HG02759 (cell line): ENCODE data around the gene COPS2.
"Not testable (repeated sequence)": the region's sequence is repeated elsewhere in the genome, so short reads cannot be mapped to it uniquely, and the experiment has no call there.

Experiments
- ATAC-seq: cut with Tn5 transposase; IDR thresholded peaks from one replicate; pipeline ENCODE4 v1.9.1; 2021; ENCODE audit warnings: mild to moderate bottlenecking, moderate library complexity; ENCODE audit not compliant: unreplicated experiment

Gene COPS2

DNA sequence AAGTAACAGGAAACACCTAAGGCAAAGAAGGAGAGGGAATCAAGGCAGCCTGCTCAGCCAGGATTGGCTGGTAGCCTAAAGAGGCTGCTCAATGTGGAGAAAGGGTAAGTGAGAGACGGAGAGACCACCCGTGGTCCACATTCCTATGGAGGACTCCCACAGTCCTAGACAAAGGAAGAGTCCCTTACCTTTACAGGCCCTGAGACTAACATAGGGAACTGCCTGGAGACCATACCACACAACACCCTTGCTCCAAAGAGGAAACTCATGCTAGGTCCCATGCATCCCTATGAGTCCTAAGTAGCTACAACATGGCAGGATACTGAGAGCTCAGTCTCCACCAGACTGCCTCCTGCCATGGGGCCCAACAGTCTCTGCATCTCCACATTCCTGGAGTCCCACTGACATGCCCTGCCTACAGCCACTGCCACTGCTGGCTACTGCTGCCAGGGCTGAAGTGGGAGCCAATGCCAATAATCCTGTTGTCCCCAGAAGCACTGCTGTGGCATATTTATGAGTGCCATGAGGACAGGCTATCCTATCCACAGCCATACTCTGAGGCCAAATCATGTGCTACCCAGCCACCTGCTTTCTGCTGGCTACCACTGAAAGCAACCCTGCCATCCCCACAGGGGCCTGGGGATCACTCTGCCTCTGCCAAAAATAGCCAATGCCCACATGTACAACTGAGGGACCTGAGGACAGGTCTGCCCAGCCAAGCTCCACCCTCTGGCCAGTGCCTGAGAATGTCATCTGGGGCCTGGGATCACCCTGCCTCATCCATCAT, 45.0 kb downstream of the COPS2 start:
- ATAC-seq = no peak

DNA sequence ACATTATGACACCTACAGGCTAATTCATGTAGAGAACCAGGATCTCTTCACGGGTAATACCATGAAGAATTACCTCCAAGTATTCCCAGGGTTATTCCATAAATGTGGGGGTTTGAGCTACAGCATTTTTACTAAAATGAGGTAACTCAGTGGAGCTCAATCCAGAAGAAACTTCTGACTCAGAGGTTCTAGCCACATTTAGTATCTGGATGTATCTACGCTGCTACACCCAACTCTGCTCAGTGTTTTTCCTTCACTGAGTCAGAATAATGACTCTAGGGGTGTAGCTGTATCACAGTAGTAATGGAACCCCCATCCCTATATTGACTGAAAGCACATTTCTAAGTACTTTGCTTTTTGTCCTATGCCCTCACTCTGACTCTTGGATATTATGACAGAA, 52.4 kb downstream of the COPS2 start:
- no peak for ATAC-seq

- no peak for ATAC-seq
Observed at GRCh38 chr15:49101536-49101935, 53.9 kb downstream of the COPS2 start.

- ATAC-seq = no peak
Observed at GRCh38 chr15:49096090-49096750, 59.2 kb downstream of the COPS2 start.

DNA sequence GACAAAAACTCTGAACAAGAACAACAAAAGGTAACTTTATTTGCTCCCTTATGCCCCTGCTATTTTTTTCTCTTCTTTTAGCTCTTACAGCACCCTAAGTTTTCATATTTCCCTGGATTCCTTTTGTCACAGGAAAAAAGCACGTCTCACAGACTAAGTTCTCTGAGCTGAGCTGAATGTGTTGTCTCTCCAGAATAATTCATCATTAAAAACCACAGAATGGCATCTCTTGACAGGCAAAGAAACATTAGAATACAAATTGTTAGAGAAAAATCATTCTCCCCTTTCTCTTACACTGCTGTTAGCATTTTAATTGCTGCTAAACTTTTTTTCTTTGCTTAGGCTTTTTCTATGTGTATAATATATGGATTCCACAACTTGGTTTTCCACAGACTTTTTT, 60.5 kb downstream of the COPS2 start:
- ATAC-seq = no peak

- no peak for ATAC-seq
Observed at GRCh38 chr15:49093252-49094105, 61.9 kb downstream of the COPS2 start.

GRCh38 chr15:49088996-49089395, 66.4 kb downstream of the COPS2 start:
- no peak for ATAC-seq

- ATAC-seq = no peak
Observed at GRCh38 chr15:49085696-49086459, 69.5 kb downstream of the COPS2 start.

DNA sequence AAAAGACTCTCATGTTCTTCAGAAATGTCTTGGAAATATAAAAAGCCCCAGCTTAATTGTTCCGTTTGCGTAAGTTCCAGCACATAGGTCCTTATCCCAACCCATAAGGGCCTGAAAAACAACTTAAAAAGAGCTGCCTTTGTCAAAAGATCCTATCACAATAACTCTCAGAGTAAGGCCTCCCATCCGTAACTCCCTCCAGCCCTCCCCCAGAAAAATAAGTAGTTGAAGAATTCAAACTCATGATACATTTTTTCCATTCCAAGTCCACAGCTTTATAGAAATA, 71.2 kb downstream of the COPS2 start:
- ATAC-seq = no peak

DNA sequence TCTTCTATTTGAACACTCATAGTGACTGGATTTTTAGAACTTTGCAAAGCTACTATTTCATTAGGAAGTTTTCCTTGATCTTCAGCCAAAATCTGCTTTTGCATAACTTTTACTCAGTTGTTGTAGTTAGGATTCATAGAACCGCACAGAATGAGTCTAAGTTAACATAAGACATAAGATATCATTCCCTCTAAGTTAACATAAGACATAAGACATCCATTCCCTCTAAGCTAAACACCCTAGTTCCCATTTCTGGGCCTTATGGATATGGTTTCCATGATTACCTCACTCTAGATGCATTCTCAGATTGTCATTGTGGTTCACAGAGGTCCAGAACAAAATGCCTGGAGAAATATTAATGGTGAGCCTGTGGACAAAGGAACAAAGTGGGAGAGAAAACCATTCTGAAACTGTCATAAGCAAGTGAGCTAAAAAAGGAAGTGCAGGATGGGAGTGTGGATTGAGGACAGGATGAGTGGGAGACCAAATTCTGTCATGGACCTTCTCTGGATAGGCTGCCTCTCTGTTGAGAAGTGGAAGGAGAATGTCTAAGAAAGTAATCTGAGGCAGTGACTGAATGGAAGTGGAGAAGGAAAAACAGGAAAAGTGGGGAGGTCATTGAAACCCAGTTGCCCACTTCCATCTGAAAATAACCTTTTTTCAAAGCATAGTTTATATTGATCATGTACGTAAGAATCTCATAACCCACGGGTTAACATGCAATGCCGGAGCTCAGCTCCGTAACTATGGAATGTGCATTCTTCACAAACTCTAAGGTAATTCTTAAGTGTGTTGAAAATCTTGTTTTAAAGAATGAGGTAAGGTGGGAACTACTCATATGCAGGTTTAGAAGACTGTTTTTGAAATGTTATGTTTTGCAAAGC, 71.8 kb downstream of the COPS2 start:
- no peak for ATAC-seq

DNA sequence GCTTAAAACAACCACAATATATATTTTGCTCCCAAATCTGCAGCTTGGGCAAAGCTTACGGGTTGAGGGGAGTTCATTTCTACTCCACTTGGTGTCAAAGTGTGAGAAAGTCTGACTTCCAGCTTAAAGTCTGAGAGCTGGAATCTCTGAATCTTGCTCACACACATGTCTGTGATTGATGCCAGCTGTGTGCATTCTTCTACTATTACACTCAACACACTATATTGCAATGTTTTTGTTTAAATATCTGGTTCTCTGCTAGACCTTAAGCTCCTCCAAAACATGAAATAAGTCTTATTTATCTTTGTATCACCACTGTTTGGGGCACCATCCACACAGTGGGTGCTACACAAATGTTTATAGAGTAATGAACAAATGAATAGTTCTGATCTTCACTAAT, 72.4 kb downstream of the COPS2 start:
- ATAC-seq = no peak

- ATAC-seq = no peak
Observed at GRCh38 chr15:49079340-49080039, 75.9 kb downstream of the COPS2 start.

DNA sequence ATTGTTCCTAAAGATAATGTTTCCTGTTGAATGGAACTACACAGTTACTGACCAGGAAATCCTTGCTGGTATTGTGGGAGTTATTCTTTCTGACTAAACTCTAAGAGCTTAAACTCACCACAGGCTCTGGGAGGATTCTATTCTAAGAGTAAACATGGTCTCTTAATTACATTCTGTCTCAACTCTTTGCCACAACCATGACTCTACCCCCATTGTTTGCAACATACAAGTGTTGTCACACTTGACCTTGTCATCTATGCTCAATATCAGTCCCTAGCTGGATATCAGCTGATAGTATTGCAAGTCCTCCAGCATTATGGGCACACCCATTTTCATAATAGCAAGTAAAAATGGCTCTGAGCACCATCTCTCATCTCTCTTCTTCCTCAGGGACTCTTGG, 79.5 kb downstream of the COPS2 start:
- ATAC-seq = no peak

GRCh38 chr15:49074589-49075287, 80.7 kb downstream of the COPS2 start:
- ATAC-seq = not testable (repeated sequence)
